Upper lobe of left lung (tissue), 6 donors: ENCODE data around the gene KRTAP24-1. TPM values are rescaled to one million over a fixed set of nuclear protein-coding genes. Genes with fewer than 3 reads are reported as not detected.

ENCODE experiments used
- ATAC-seq, 2 donors: fragments of 200-7000 bp; cut with Tn5 transposase; one replicate each; pipeline ENCODE4 v1.9.1; 2022; ENCODE audit warnings: mild to moderate bottlenecking in 2 of 2, moderate library complexity in 2 of 2; ENCODE audit not compliant: low FRiP score in 2 of 2
- DNase-seq, 2 donors: peaks; one replicate each; pipeline ENCODE4 v3.0.0-alpha.2; 2019 to 2020
- H3K27ac ChIP-seq, 4 donors: fragments of 200-600 bp; sonication (generic); one replicate each; pipeline ENCODE4 v1.5.1; 2016 to 2019
- H3K27me3 ChIP-seq, 4 donors: fragments of 200-600 bp; sonication (generic); one replicate each; pipeline ENCODE4 v1.5.1; 2017 to 2019
- H3K36me3 ChIP-seq, 4 donors: fragments of 200-600 bp; sonication (generic); one replicate each; pipeline ENCODE4 v1.5.1; 2016 to 2019
- H3K4me1 ChIP-seq, 4 donors: fragments of 200-600 bp; sonication (generic); one replicate each; pipeline ENCODE4 v1.5.1; 2018 to 2019
- H3K4me3 ChIP-seq, 4 donors: fragments of 200-600 bp; sonication (generic); one replicate each; pipeline ENCODE4 v1.5.1; 2017 to 2019; ENCODE audit warnings: mild to moderate bottlenecking in 2 of 4, moderate library complexity in 1 of 4
- H3K9me3 ChIP-seq, 4 donors: fragments of 200-600 bp; sonication (generic); one replicate each; pipeline ENCODE4 v1.5.1; 2018 to 2019
- CTCF ChIP-seq, 6 experiments: fragments of 450-650 bp in 4 of 6; fragments of 200-600 bp in 2 of 6; sonication (generic) in 2 of 6; IDR thresholded peaks; one replicate each; pipeline ENCODE4 v1.5.1; 2016 to 2019; ENCODE audit warnings: antibody characterized with exemption in 6 of 6
- EP300 ChIP-seq, 4 donors: sonication (generic); formaldehyde crosslinking; IDR thresholded peaks; one replicate each; pipeline ENCODE4 v1.5.1; 2017; ENCODE audit warnings: antibody characterized with exemption in 4 of 4, control low read depth in 2 of 4
- POLR2A ChIP-seq, 4 donors: fragments of 450-650 bp; IDR thresholded peaks; one replicate each; pipeline ENCODE4 v1.5.1; 2016 to 2017; ENCODE audit warnings: antibody characterized with exemption in 4 of 4, mild to moderate bottlenecking in 2 of 4
- POLR2AphosphoS5 ChIP-seq, 2 donors: sonication (generic); formaldehyde crosslinking; IDR thresholded peaks; one replicate each; pipeline ENCODE4 v1.5.1; 2017; ENCODE audit warnings: antibody characterized with exemption in 2 of 2
- WGBS, 2 donors: methylation state at CpG; one replicate each; pipeline ENCODE4 v1.1.5; 2017 to 2018; 5-methylcytosine and 5-hydroxymethylcytosine counted together
- total RNA-seq, 6 donors: library from RNA; depleted of rRNA in 4 of 6; stranded (reverse); fragments of >200 nt in 4 of 6; gene quantifications; one replicate each; pipeline versions ENCODE4 v1.1.0 to v1.2.1, GENCODE V29; 2016 to 2021
- donor health status: DM: no; HTN: no; CAD: no; lungs with moderate emphysema.
- donor health status: DM: no; HTN: yes; CAD: no; lungs with severe emphysema.

KRTAP24-1 gene
- total RNA-seq: not detected

GRCh38 chr21:30282850-30283249 lies at the start of gene KRTAP24-1:
Gene KRTAP24-1, minus strand, starts transcription at chr21:30282950. Its CDS starts 18 bp downstream, at chr21:30282932.
- no peaks in the 10 kb centered on the region for H3K4me1 ChIP-seq
- H3K27ac ChIP-seq: no peak within 1 kb of the TSS
- DNase-seq (no peak), ATAC-seq (no peak)
- WGBS, 2 donors: 53 to 63% methylated on average over 2 to 3 of the region's 3 CpGs
- no peak for TF ChIP-seq EP300 (IDR thresholded peaks at IDR 0.05)
- TF ChIP-seq POLR2AphosphoS5 (IDR thresholded peaks at IDR 0.05): no peak
- TF ChIP-seq CTCF (IDR thresholded peaks at IDR 0.05): no peak
- TF ChIP-seq POLR2A (IDR thresholded peaks at IDR 0.05): no peak
- H3K4me3 ChIP-seq: no peak within 1 kb of the TSS
- H3K9me3 ChIP-seq: no peaks in the 10 kb centered on the region
- no peaks in the 10 kb centered on the region for H3K27me3 ChIP-seq
- no peaks in the 10 kb centered on the region for H3K36me3 ChIP-seq

- H3K27me3 ChIP-seq: no peaks in the 10 kb centered on the region
- no peak for ATAC-seq
- TF ChIP-seq POLR2AphosphoS5 (IDR thresholded peaks at IDR 0.05): no peak
- no peak for TF ChIP-seq POLR2A (IDR thresholded peaks at IDR 0.05)
- no peak for TF ChIP-seq CTCF (IDR thresholded peaks at IDR 0.05)
- TF ChIP-seq EP300 (IDR thresholded peaks at IDR 0.05): no peak
- no peak overlapping the region for H3K4me3 ChIP-seq
- WGBS, 2 donors: 88 to 92% methylated on average over 4 of the region's 4 CpGs
- H3K36me3 ChIP-seq: no peaks in the 10 kb centered on the region
- no peaks in the 10 kb centered on the region for H3K4me1 ChIP-seq
- no peak overlapping the region for H3K27ac ChIP-seq
- no peak for DNase-seq
- no peaks in the 10 kb centered on the region for H3K9me3 ChIP-seq
Measured at GRCh38 chr21:30329203-30329875, 46.6 kb upstream of the KRTAP24-1 start.

- Histone ChIP-seq H3K4me3 (no peak overlapping the region), H3K4me1 (no peaks in the 10 kb centered on the region), H3K9me3 (no peaks in the 10 kb centered on the region), H3K27ac (no peak overlapping the region), H3K36me3 (no peaks in the 10 kb centered on the region), H3K27me3 (no peaks in the 10 kb centered on the region)
- DNase-seq (no peak), ATAC-seq (no peak)
- TF ChIP-seq POLR2AphosphoS5 (IDR thresholded peaks at IDR 0.05) (no peak), CTCF (IDR thresholded peaks at IDR 0.05) (no peak), EP300 (IDR thresholded peaks at IDR 0.05) (no peak), POLR2A (IDR thresholded peaks at IDR 0.05) (no peak)
Measured at GRCh38 chr21:30326390-30326789, 43.6 kb upstream of the KRTAP24-1 start.

- Histone ChIP-seq H3K4me3 (no peak within 1 kb of the TSS), H3K36me3 (no peaks in the 10 kb centered on the region), H3K4me1 (no peaks in the 10 kb centered on the region), H3K27me3 (no peaks in the 10 kb centered on the region), H3K27ac (no peak within 1 kb of the TSS), H3K9me3 (no peaks in the 10 kb centered on the region)
- WGBS, 2 donors: 91 to 99% methylated on average over 2 of the region's 2 CpGs
- no peak for ATAC-seq
- TF ChIP-seq CTCF (IDR thresholded peaks at IDR 0.05) (no peak), POLR2AphosphoS5 (IDR thresholded peaks at IDR 0.05) (no peak), EP300 (IDR thresholded peaks at IDR 0.05) (no peak), POLR2A (IDR thresholded peaks at IDR 0.05) (no peak)
- DNase-seq: no peak
Measured at GRCh38 chr21:30320215-30320614, 37.5 kb upstream of the KRTAP24-1 start, which contains the start of gene KRTAP26-1. Gene KRTAP26-1, minus strand, starts transcription at chr21:30320315. Its CDS starts 280 bp downstream, at chr21:30320035.

GRCh38 chr21:30315701-30316100 lies 33.0 kb upstream of the KRTAP24-1 start:
- no peaks in the 10 kb centered on the region for H3K4me1 ChIP-seq
- H3K4me3 ChIP-seq: no peak overlapping the region
- DNase-seq (no peak), ATAC-seq (no peak)
- no peaks in the 10 kb centered on the region for H3K27me3 ChIP-seq
- no peaks in the 10 kb centered on the region for H3K9me3 ChIP-seq
- H3K36me3 ChIP-seq: no peaks in the 10 kb centered on the region
- 84 to 90% methylated on average over 2 of the region's 2 CpGs for WGBS, 2 donors
- TF ChIP-seq CTCF (IDR thresholded peaks at IDR 0.05) (no peak), EP300 (IDR thresholded peaks at IDR 0.05) (no peak)
- no peak overlapping the region for H3K27ac ChIP-seq
